Measurements from ENCODE around the gene TCP1. TPM values are rescaled to one million over a fixed set of nuclear protein-coding genes. Genes with fewer than 3 reads are reported as not detected.

Gene TCP1
- total and polyA plus RNA-seq, 9 of the 15 experiments (the other 6 are each of a cell fraction or from before 2014, with no cell fraction given), result 331 to 801 (median 645) TPM

- TF ChIP-seq ZFP36 (IDR thresholded peaks at IDR 0.05; ENCODE audit: low read depth, low read length, partially characterized antibody) (no peak), CEBPG (CRISPR knock-in tag; IDR thresholded peaks at IDR 0.05) (no peak; the same call in 1 of the 2 replicates), CEBPG (tag; conservative IDR thresholded peaks at IDR 0.05 in 1 of 2, IDR thresholded peaks at IDR 0.05 in 1 of 2) (peak; percentile 93), ZNF79 (CRISPR knock-in tag; IDR thresholded peaks at IDR 0.05; ENCODE audit: low read depth) (no peak), HOXB6 (CRISPR knock-in tag; IDR thresholded peaks at IDR 0.05; ENCODE audit: borderline replicate concordance) (no peak), ZNF76 (CRISPR knock-in tag; IDR thresholded peaks at IDR 0.05; ENCODE audit: borderline replicate concordance) (no peak), BCL6 (CRISPR knock-in tag; IDR thresholded peaks at IDR 0.05) (no peak), CBX8 (IDR thresholded peaks at IDR 0.05; ENCODE audit: borderline replicate concordance, extremely low read depth, low read depth, low read length, poor library complexity, severe bottlenecking) (no peak), FOS (IDR thresholded peaks at IDR 0.05; ENCODE audit: extremely low read depth, insufficient read length) (no peak), SNIP1 (IDR thresholded peaks at IDR 0.05; ENCODE audit: low read depth) (no peak), PCBP1 (IDR thresholded peaks at IDR 0.05; ENCODE audit: low read depth, low read length, poor library complexity, severe bottlenecking) (no peak), ETS2 (tag; IDR thresholded peaks at IDR 0.05; ENCODE audit: borderline replicate concordance, poor library complexity, severe bottlenecking) (no peak), DDX20 (tag; IDR thresholded peaks at IDR 0.05; ENCODE audit: low read depth) (peak; percentile 60; the same call in 1 of the 2 replicates), RBM22 (IDR thresholded peaks at IDR 0.05; ENCODE audit: low read depth, low read length, poor library complexity, severe bottlenecking) (no peak)
- TF ChIP-seq, protein P1, sequence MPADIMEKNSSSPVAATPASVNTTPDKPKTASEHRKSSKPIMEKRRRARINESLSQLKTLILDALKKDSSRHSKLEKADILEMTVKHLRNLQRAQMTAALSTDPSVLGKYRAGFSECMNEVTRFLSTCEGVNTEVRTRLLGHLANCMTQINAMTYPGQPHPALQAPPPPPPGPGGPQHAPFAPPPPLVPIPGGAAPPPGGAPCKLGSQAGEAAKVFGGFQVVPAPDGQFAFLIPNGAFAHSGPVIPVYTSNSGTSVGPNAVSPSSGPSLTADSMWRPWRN (IDR thresholded peaks at IDR 0.05; ENCODE audit: low read depth), result no peak
- TF ChIP-seq, protein P2, sequence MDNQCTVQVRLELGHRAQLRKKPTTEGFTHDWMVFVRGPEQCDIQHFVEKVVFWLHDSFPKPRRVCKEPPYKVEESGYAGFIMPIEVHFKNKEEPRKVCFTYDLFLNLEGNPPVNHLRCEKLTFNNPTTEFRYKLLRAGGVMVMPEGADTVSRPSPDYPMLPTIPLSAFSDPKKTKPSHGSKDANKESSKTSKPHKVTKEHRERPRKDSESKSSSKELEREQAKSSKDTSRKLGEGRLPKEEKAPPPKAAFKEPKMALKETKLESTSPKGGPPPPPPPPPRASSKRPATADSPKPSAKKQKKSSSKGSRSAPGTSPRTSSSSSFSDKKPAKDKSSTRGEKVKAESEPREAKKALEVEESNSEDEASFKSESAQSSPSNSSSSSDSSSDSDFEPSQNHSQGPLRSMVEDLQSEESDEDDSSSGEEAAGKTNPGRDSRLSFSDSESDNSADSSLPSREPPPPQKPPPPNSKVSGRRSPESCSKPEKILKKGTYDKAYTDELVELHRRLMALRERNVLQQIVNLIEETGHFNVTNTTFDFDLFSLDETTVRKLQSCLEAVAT (IDR thresholded peaks at IDR 0.05), result no peak
- TF ChIP-seq, protein P3, sequence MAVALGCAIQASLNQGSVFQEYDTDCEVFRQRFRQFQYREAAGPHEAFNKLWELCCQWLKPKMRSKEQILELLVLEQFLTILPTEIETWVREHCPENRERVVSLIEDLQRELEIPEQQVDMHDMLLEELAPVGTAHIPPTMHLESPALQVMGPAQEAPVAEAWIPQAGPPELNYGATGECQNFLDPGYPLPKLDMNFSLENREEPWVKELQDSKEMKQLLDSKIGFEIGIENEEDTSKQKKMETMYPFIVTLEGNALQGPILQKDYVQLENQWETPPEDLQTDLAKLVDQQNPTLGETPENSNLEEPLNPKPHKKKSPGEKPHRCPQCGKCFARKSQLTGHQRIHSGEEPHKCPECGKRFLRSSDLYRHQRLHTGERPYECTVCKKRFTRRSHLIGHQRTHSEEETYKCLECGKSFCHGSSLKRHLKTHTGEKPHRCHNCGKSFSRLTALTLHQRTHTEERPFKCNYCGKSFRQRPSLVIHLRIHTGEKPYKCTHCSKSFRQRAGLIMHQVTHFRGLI (CRISPR knock-in tag; IDR thresholded peaks at IDR 0.05), result no peak
- TF ChIP-seq, protein P4, sequence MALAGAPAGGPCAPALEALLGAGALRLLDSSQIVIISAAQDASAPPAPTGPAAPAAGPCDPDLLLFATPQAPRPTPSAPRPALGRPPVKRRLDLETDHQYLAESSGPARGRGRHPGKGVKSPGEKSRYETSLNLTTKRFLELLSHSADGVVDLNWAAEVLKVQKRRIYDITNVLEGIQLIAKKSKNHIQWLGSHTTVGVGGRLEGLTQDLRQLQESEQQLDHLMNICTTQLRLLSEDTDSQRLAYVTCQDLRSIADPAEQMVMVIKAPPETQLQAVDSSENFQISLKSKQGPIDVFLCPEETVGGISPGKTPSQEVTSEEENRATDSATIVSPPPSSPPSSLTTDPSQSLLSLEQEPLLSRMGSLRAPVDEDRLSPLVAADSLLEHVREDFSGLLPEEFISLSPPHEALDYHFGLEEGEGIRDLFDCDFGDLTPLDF (CRISPR knock-in tag; IDR thresholded peaks at IDR 0.05), result no peak
- TF ChIP-seq, protein P5, sequence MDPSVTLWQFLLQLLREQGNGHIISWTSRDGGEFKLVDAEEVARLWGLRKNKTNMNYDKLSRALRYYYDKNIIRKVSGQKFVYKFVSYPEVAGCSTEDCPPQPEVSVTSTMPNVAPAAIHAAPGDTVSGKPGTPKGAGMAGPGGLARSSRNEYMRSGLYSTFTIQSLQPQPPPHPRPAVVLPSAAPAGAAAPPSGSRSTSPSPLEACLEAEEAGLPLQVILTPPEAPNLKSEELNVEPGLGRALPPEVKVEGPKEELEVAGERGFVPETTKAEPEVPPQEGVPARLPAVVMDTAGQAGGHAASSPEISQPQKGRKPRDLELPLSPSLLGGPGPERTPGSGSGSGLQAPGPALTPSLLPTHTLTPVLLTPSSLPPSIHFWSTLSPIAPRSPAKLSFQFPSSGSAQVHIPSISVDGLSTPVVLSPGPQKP (CRISPR knock-in tag; IDR thresholded peaks at IDR 0.05), result no peak
Measured at GRCh38 chr6:159805440-159806020, 16.1 kb upstream of the TCP1 start (continued).

Measured in K562 (cell line).